Left ventricle myocardium inferior (tissue), 1 donor: ENCODE results near the gene JAKMIP2. TPM values are rescaled to one million over a fixed set of nuclear protein-coding genes. Genes with fewer than 3 reads are reported as not detected.

Source experiments
- DNase-seq: peaks from one replicate; pipeline ENCODE4 v3.0.0-alpha.2; 2020
- H3K27ac ChIP-seq: fragments of 200-600 bp; replicated peaks from 2 replicates; pipeline ENCODE4 v1.8.0; 2021
- H3K27me3 ChIP-seq: fragments of 200-600 bp; 2 replicates; pipeline ENCODE4 v1.8.0; 2021; ENCODE audit warnings: low read depth
- H3K36me3 ChIP-seq: fragments of 200-600 bp; 2 replicates; pipeline ENCODE4 v1.8.0; 2021
- H3K4me1 ChIP-seq: fragments of 200-600 bp; 2 replicates; pipeline ENCODE4 v1.8.0; 2021
- H3K4me3 ChIP-seq: fragments of 200-600 bp; 2 replicates; pipeline ENCODE4 v1.8.0; 2021; ENCODE audit warnings: mild to moderate bottlenecking, moderate library complexity
- H3K9me3 ChIP-seq: fragments of 200-600 bp; replicated peaks from 2 replicates; pipeline ENCODE4 v1.8.0; 2021
- CTCF ChIP-seq: fragments of 200-600 bp; IDR thresholded peaks from 2 replicates; pipeline ENCODE4 v1.8.0; 2021; ENCODE audit warnings: antibody characterized with exemption, mild to moderate bottlenecking, borderline replicate concordance
- intact Hi-C: fragments of 100-400 bp; cut with micrococcal nuclease; formaldehyde crosslinking; loops from one replicate; pipeline ENCODE4 v1.11.0; 2022
- total RNA-seq: library from RNA; stranded (reverse); fragmentation: NEBNext Ultra II Directional; extraction: Animal tissue kit (Norgen Biotek cat#: 25700); gene quantifications from one replicate; pipeline ENCODE4 v1.2.1, GENCODE V29; 2021
- donor health status: DM: no; HTN: yes; CAD: no; lungs with severe emphysema.

Gene JAKMIP2
- total RNA-seq, 1 donor from 2014 or later = 0.41 TPM

- H3K36me3 ChIP-seq = no peaks in the 10 kb centered on the region
- no peaks in the 10 kb centered on the region for H3K9me3 ChIP-seq
- DNase-seq = no peak
- H3K4me3 ChIP-seq = no peak overlapping the region
- no peak for TF ChIP-seq CTCF
- H3K27ac ChIP-seq = no peak overlapping the region
- H3K4me1 ChIP-seq = peaks cover 2% of the 10 kb centered on the region
- H3K27me3 ChIP-seq = peaks cover 35% of the 10 kb centered on the region
- intact Hi-C loops = no loop called here
Observed at GRCh38 chr5:147674411-147674810, 108.1 kb downstream of the JAKMIP2 start.

- Histone ChIP-seq H3K4me1 (peaks cover 8% of the 10 kb centered on the region), H3K4me3 (no peak overlapping the region), H3K27me3 (peaks cover 29% of the 10 kb centered on the region), H3K36me3 (no peaks in the 10 kb centered on the region), H3K9me3 (no peaks in the 10 kb centered on the region), H3K27ac (no peak overlapping the region)
- no peak for DNase-seq
- intact Hi-C loops = no loop called here
- no peak for TF ChIP-seq CTCF
Observed at GRCh38 chr5:147673791-147674190, 108.7 kb downstream of the JAKMIP2 start.

- TF ChIP-seq CTCF = no peak
- Histone ChIP-seq H3K36me3 (no peaks in the 10 kb centered on the region), H3K9me3 (no peaks in the 10 kb centered on the region), H3K27ac (no peak overlapping the region), H3K27me3 (peaks cover 24% of the 10 kb centered on the region), H3K4me1 (peaks cover 9% of the 10 kb centered on the region), H3K4me3 (no peak overlapping the region)
- DNase-seq = no peak
- intact Hi-C loops = no loop called here
Observed at GRCh38 chr5:147673266-147673665, 109.3 kb downstream of the JAKMIP2 start.

GRCh38 chr5:147671365-147671764 is 111.2 kb downstream of the JAKMIP2 start:
- DNase-seq = no peak
- Histone ChIP-seq H3K36me3 (no peaks in the 10 kb centered on the region), H3K27me3 (peaks cover 6% of the 10 kb centered on the region), H3K9me3 (no peaks in the 10 kb centered on the region), H3K4me3 (no peak overlapping the region), H3K27ac (no peak overlapping the region), H3K4me1 (peaks cover 9% of the 10 kb centered on the region)
- TF ChIP-seq CTCF = no peak
- intact Hi-C loops = no loop called here

- Histone ChIP-seq H3K27me3 (peaks cover under 1% of the 10 kb centered on the region), H3K27ac (no peak overlapping the region), H3K36me3 (no peaks in the 10 kb centered on the region), H3K4me3 (no peak overlapping the region), H3K9me3 (no peaks in the 10 kb centered on the region), H3K4me1 (peaks cover 9% of the 10 kb centered on the region)
- intact Hi-C loops = no loop called here
- TF ChIP-seq CTCF = no peak
- DNase-seq = no peak
Observed at GRCh38 chr5:147670815-147671214, 111.7 kb downstream of the JAKMIP2 start.
